ENCODE measurements around the gene TBP.

DNA sequence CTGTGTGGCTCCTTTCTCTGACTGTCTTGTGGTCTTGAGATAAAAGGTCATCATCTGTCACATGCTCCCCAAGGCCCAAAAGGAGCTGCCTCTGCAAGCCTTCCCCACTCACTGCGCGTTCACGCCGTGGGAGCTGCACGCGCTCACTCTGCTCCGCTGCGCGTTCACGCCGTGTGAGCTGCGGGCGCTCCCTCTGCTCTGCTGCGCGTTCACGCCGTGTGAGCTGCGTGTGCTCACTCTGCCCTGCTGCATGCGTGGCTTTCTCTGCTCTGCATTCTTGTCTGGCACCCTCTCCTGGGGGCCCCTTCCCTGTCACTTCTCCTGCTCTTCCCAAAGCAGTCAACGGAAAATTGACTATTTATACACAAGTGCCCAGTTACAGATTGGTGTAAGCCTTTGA is 43.5 kb upstream of the TBP start:
- TF ChIP-seq EZH2 (IDR thresholded peaks at IDR 0.05; ENCODE audit: insufficient read depth, poor library complexity, severe bottlenecking) = no peak
- no peak for TF ChIP-seq EZH2phosphoT487 (IDR thresholded peaks at IDR 0.05; ENCODE audit: insufficient read depth, low read depth)

Measured in GM23248 (cell line).